Stomach (tissue), 4 donors: ENCODE measurements around the gene LRP1B.

ENCODE experiments used
- POLR2A ChIP-seq, 4 donors: fragments of 450-650 bp; IDR thresholded peaks; one replicate each; pipeline ENCODE4 v1.6.1; 2016; ENCODE audit warnings: antibody characterized with exemption in 4 of 4, control low read depth in 2 of 4, mild to moderate bottlenecking in 1 of 4, moderate library complexity in 1 of 4
- TF ChIP-seq, protein P1 (sequence below), 7 experiments: fragments of 450-650 bp in 4 of 7; fragments of 200-600 bp in 3 of 7; sonication (generic) in 3 of 7; IDR thresholded peaks; one replicate each; pipeline ENCODE4 v1.5.1; 2016 to 2019; ENCODE audit warnings: antibody characterized with exemption in 7 of 7, control low read depth in 2 of 7, mild to moderate bottlenecking in 1 of 7

- TF ChIP-seq, protein P1, sequence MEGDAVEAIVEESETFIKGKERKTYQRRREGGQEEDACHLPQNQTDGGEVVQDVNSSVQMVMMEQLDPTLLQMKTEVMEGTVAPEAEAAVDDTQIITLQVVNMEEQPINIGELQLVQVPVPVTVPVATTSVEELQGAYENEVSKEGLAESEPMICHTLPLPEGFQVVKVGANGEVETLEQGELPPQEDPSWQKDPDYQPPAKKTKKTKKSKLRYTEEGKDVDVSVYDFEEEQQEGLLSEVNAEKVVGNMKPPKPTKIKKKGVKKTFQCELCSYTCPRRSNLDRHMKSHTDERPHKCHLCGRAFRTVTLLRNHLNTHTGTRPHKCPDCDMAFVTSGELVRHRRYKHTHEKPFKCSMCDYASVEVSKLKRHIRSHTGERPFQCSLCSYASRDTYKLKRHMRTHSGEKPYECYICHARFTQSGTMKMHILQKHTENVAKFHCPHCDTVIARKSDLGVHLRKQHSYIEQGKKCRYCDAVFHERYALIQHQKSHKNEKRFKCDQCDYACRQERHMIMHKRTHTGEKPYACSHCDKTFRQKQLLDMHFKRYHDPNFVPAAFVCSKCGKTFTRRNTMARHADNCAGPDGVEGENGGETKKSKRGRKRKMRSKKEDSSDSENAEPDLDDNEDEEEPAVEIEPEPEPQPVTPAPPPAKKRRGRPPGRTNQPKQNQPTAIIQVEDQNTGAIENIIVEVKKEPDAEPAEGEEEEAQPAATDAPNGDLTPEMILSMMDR (IDR thresholded peaks at IDR 0.05), result no peak
- no peak for TF ChIP-seq POLR2A (IDR thresholded peaks at IDR 0.05)
Observed at GRCh38 chr2:140986456-140986855, 1144.4 kb downstream of the LRP1B start.
